HCT116 (cell line): ENCODE measurements around the gene SF1.
A peak's percentile ranks its signal among the peaks of the same experiment; 100 is the strongest.

ENCODE experiments used
- ATF3 ChIP-seq: IDR thresholded peaks from 2 replicates; pipeline ENCODE4 v1.6.1; 2012
- CTCF ChIP-seq, 3 experiments: fragments of 200-600 bp in 1 of 3; sonication (generic) in 1 of 3; IDR thresholded peaks in 2 of 3; conservative IDR thresholded peaks in 1 of 3; 2 replicates each; pipeline ENCODE4 v1.5.1; 2012 to 2017; ENCODE audit warnings: low read depth in 2 of 3, low read length in 2 of 3, antibody characterized with exemption in 1 of 3, borderline replicate concordance in 1 of 3, control low read depth in 1 of 3, mild to moderate bottlenecking in 1 of 3, mixed read lengths in 1 of 3, mixed run types in 1 of 3, moderate library complexity in 1 of 3; ENCODE audit not compliant: insufficient read depth in 1 of 3
- ELF1 ChIP-seq: IDR thresholded peaks from 2 replicates; pipeline ENCODE4 v1.6.1; 2012; ENCODE audit warnings: low read depth, borderline replicate concordance
- EZH2phosphoT487 ChIP-seq: fragments of 200-600 bp; IDR thresholded peaks from 2 replicates; pipeline ENCODE4 v1.6.1; 2018; ENCODE audit warnings: antibody characterized with exemption, borderline replicate concordance
- POLR2A ChIP-seq: IDR thresholded peaks from 2 replicates; pipeline ENCODE4 v1.7.0; 2011; ENCODE audit warnings: borderline replicate concordance; ENCODE audit not compliant: insufficient read depth, insufficient read length; ENCODE audit errors: extremely low read depth
- REST ChIP-seq: IDR thresholded peaks from 2 replicates; pipeline ENCODE4 v1.6.1; 2012; ENCODE audit warnings: low read depth
- SIN3A ChIP-seq: IDR thresholded peaks from 2 replicates; pipeline ENCODE4 v1.6.1; 2012; ENCODE audit warnings: low read depth
- SP1 ChIP-seq: IDR thresholded peaks from 2 replicates; pipeline ENCODE4 v1.6.1; 2012; ENCODE audit warnings: low read depth
- SRF ChIP-seq: IDR thresholded peaks from 2 replicates; pipeline ENCODE4 v1.6.1; 2012; ENCODE audit warnings: low read depth
- YY1 ChIP-seq: IDR thresholded peaks from 2 replicates; pipeline ENCODE4 v1.6.1; 2011; ENCODE audit warnings: low read length, low read depth, moderate library complexity, mild to moderate bottlenecking; ENCODE audit not compliant: insufficient replicate concordance; ENCODE audit errors: extremely low read depth
- ZNF274 ChIP-seq: fragments of 200-500 bp; sonication (Bioruptor generic); IDR thresholded peaks from 2 replicates; pipeline ENCODE4 v1.6.1; 2014; ENCODE audit warnings: mild to moderate bottlenecking, low read depth, low read length, inconsistent platforms

- TF ChIP-seq REST (no peak), CTCF (IDR thresholded peaks at IDR 0.05 in 2 of 3, conservative IDR thresholded peaks at IDR 0.05 in 1 of 3; ENCODE audit: borderline replicate concordance in 1 of 3, insufficient read depth in 1 of 3, low read depth in 2 of 3, low read length in 2 of 3) (0 out of 6 replicates have a peak, but pooled peaks of 1 of the 3 experiments have one; percentile 0), EZH2phosphoT487 (no peak), POLR2A (no peak), ATF3 (no peak), SRF (no peak), ZNF274 (no peak), SIN3A (no peak), ELF1 (no peak), YY1 (no peak), SP1 (no peak)
Measured at GRCh38 chr11:64799623-64800302, 21.4 kb upstream of the SF1 start.
